Upper lobe of left lung (tissue), 6 donors: Measurements from ENCODE around the gene HIGD2B. TPM values are rescaled to one million over a fixed set of nuclear protein-coding genes. Genes with fewer than 3 reads are reported as not detected.
A peak's percentile ranks its signal among the peaks of the same experiment; 100 is the strongest.
"Not testable (repeated sequence)": the region's sequence is repeated elsewhere in the genome, so short reads cannot be mapped to it uniquely, and the experiment has no call there.

Source experiments
- ATAC-seq, 2 donors: fragments of 200-7000 bp; cut with Tn5 transposase; one replicate each; pipeline ENCODE4 v1.9.1; 2022; ENCODE audit warnings: mild to moderate bottlenecking in 2 of 2, moderate library complexity in 2 of 2; ENCODE audit not compliant: low FRiP score in 2 of 2
- DNase-seq, 2 donors: peaks; one replicate each; pipeline ENCODE4 v3.0.0-alpha.2; 2019 to 2020
- H3K27ac ChIP-seq, 4 donors: fragments of 200-600 bp; sonication (generic); one replicate each; pipeline ENCODE4 v1.5.1; 2016 to 2019
- H3K27me3 ChIP-seq, 4 donors: fragments of 200-600 bp; sonication (generic); one replicate each; pipeline ENCODE4 v1.5.1; 2017 to 2019
- H3K36me3 ChIP-seq, 4 donors: fragments of 200-600 bp; sonication (generic); one replicate each; pipeline ENCODE4 v1.5.1; 2016 to 2019
- H3K4me1 ChIP-seq, 4 donors: fragments of 200-600 bp; sonication (generic); one replicate each; pipeline ENCODE4 v1.5.1; 2018 to 2019
- H3K4me3 ChIP-seq, 4 donors: fragments of 200-600 bp; sonication (generic); one replicate each; pipeline ENCODE4 v1.5.1; 2017 to 2019; ENCODE audit warnings: mild to moderate bottlenecking in 2 of 4, moderate library complexity in 1 of 4
- H3K9me3 ChIP-seq, 4 donors: fragments of 200-600 bp; sonication (generic); one replicate each; pipeline ENCODE4 v1.5.1; 2018 to 2019
- CTCF ChIP-seq, 6 experiments: fragments of 450-650 bp in 4 of 6; fragments of 200-600 bp in 2 of 6; sonication (generic) in 2 of 6; IDR thresholded peaks; one replicate each; pipeline ENCODE4 v1.5.1; 2016 to 2019; ENCODE audit warnings: antibody characterized with exemption in 6 of 6
- EP300 ChIP-seq, 4 donors: sonication (generic); formaldehyde crosslinking; IDR thresholded peaks; one replicate each; pipeline ENCODE4 v1.5.1; 2017; ENCODE audit warnings: antibody characterized with exemption in 4 of 4, control low read depth in 2 of 4
- POLR2A ChIP-seq, 4 donors: fragments of 450-650 bp; IDR thresholded peaks; one replicate each; pipeline ENCODE4 v1.5.1; 2016 to 2017; ENCODE audit warnings: antibody characterized with exemption in 4 of 4, mild to moderate bottlenecking in 2 of 4
- POLR2AphosphoS5 ChIP-seq, 2 donors: sonication (generic); formaldehyde crosslinking; IDR thresholded peaks; one replicate each; pipeline ENCODE4 v1.5.1; 2017; ENCODE audit warnings: antibody characterized with exemption in 2 of 2
- WGBS, 2 donors: methylation state at CpG; one replicate each; pipeline ENCODE4 v1.1.5; 2017 to 2018; 5-methylcytosine and 5-hydroxymethylcytosine counted together
- total RNA-seq, 6 donors: library from RNA; depleted of rRNA in 4 of 6; stranded (reverse); fragments of >200 nt in 4 of 6; gene quantifications; one replicate each; pipeline versions ENCODE4 v1.1.0 to v1.2.1, GENCODE V29; 2016 to 2021
- donor health status: DM: no; HTN: no; CAD: no; lungs with moderate emphysema.
- donor health status: DM: no; HTN: yes; CAD: no; lungs with severe emphysema.

Gene HIGD2B
- total RNA-seq, 6 donors from 2014 or later = not detected

DNA sequence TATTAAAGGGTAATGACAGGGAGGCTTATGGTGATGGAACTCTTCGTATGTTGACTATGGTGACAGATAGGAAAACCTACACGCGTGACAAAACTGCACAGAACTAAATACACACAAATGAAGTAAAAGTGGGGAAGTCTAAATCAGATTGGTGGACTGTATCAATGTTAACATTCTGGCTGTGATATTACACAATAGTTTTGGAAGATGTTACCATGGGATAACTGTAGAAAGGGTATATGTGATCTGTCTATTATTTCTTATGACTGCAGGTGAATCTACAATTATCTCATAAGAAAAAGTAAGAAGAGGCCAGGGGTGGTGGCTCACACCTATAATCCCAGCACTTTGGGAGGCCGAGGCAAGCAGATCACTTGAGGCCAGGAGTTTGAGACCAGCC lies 9.1 kb downstream of the HIGD2B start:
- H3K27ac ChIP-seq = no peak overlapping the region
- 81 to 86% methylated on average over 4 of the region's 4 CpGs for WGBS, 2 donors
- no peaks in the 10 kb centered on the region for H3K4me1 ChIP-seq
- no peaks in the 10 kb centered on the region for H3K36me3 ChIP-seq
- no peaks in the 10 kb centered on the region for H3K9me3 ChIP-seq
- H3K27me3 ChIP-seq = no peaks in the 10 kb centered on the region
- TF ChIP-seq EP300 (IDR thresholded peaks at IDR 0.05) (no peak), CTCF (IDR thresholded peaks at IDR 0.05) (no peak), POLR2A (IDR thresholded peaks at IDR 0.05) (no peak), POLR2AphosphoS5 (IDR thresholded peaks at IDR 0.05) (no peak)
- H3K4me3 ChIP-seq = no peak overlapping the region
- DNase-seq (no peak), ATAC-seq (no peak)

DNA sequence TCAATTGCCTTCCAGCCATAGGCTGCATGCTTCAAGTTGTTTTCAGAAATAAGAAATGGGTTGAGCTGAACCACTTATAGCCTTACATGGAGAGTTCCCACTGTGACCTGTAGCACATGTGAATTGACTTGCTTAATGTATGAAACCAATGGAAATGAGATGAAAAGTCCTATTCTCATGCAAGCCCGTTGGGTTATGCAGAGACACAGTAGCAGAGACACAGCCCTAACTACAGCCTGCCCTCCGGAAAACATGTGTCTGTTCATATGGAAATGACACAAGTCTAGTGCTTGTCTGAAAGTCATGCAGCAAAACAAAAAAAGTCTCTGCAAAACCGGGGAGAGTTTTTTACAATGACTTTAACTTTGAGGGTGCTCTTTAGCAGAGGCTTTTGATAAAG lies 14.5 kb downstream of the HIGD2B start:
- Histone ChIP-seq H3K27me3 (no peaks in the 10 kb centered on the region), H3K4me1 (peaks cover 4 to 7% (median 4%) of the 10 kb centered on the region in 4 donors), H3K9me3 (no peaks in the 10 kb centered on the region), H3K27ac (no peak overlapping the region), H3K4me3 (no peak overlapping the region), H3K36me3 (no peaks in the 10 kb centered on the region)
- ATAC-seq (no peak), DNase-seq (no peak)
- TF ChIP-seq POLR2A (IDR thresholded peaks at IDR 0.05) (no peak), EP300 (IDR thresholded peaks at IDR 0.05) (no peak), CTCF (IDR thresholded peaks at IDR 0.05) (no peak), POLR2AphosphoS5 (IDR thresholded peaks at IDR 0.05) (no peak)
- WGBS, 2 donors = 11 to 23% methylated on average over 3 of the region's 3 CpGs

GRCh38 chr15:72670656-72671352 lies 15.2 kb downstream of the HIGD2B start:
- DNase-seq (peak; percentile 58 to 91), ATAC-seq (peak; percentile 95)
- not testable (repeated sequence) for H3K36me3 ChIP-seq, H3K4me1 ChIP-seq, H3K9me3 ChIP-seq, H3K27me3 ChIP-seq, H3K27ac ChIP-seq
- peak overlapping the region in 3 of 4 donors; percentile 20 to 40 (median 35) for H3K4me3 ChIP-seq
- WGBS, 2 donors = 0 to 9% methylated on average over 6 to 7 of the region's 8 CpGs
- peak; percentile 78 to 90 (median 84) for TF ChIP-seq CTCF (IDR thresholded peaks at IDR 0.05)

- not testable (repeated sequence) for H3K36me3 ChIP-seq, DNase-seq, H3K27ac ChIP-seq, ATAC-seq, H3K4me1 ChIP-seq, H3K9me3 ChIP-seq, H3K27me3 ChIP-seq, H3K4me3 ChIP-seq
- WGBS, 2 donors = 95 to 97% methylated on average over 3 of the region's 6 CpGs
These were observed 16.2 kb downstream of the HIGD2B start for GRCh38 chr15:72669803-72670202.

GRCh38 chr15:72665706-72666105 lies 20.3 kb downstream of the HIGD2B start:
- not testable (repeated sequence) for ATAC-seq, H3K27ac ChIP-seq, H3K9me3 ChIP-seq, H3K4me3 ChIP-seq, H3K4me1 ChIP-seq, H3K27me3 ChIP-seq, H3K36me3 ChIP-seq
- peak in 1 of 2 donors; percentile 73 for DNase-seq
- WGBS, 2 donors = 58% methylated on average over 2 of the region's 11 CpGs; no CpG with 5 or more reads in 1 of the 2 donors

DNA sequence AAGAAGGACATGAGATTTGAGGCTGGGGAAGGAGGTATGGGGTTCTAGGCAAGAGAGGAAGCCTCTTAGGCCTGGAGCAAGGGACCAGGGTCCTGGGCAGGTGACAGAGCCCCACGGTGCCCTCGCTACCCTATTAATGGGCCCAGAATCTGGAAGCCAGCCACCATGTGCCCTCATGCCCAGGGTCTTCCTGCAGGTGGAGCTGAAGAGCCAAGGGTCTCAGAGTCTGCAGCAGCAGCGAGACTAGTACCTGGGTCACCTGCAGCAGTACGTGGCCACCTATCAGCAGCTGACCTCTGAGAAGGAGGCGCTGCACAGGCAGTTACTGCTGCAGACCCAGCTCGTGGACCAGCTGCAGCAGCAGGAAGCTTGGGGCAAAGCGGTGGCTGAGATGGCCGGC lies 22.1 kb downstream of the HIGD2B start:
- WGBS, 2 donors = no CpG with 5 or more reads among the region's 8 CpGs
- H3K36me3 ChIP-seq, H3K27me3 ChIP-seq, ATAC-seq, H3K9me3 ChIP-seq, DNase-seq, H3K4me1 ChIP-seq, H3K4me3 ChIP-seq, H3K27ac ChIP-seq: not testable (repeated sequence)

- H3K27ac ChIP-seq, H3K4me1 ChIP-seq, ATAC-seq, H3K4me3 ChIP-seq, DNase-seq, H3K36me3 ChIP-seq, H3K27me3 ChIP-seq, H3K9me3 ChIP-seq: not testable (repeated sequence)
- WGBS, 2 donors = 84 to 85% methylated on average over 8 of the region's 10 CpGs
These were observed 24.9 kb downstream of the HIGD2B start for GRCh38 chr15:72661081-72661480.

- not testable (repeated sequence) for ATAC-seq, H3K9me3 ChIP-seq, DNase-seq, H3K4me1 ChIP-seq, H3K36me3 ChIP-seq, H3K4me3 ChIP-seq, H3K27me3 ChIP-seq, H3K27ac ChIP-seq
- WGBS, 2 donors = no CpG with 5 or more reads among the region's 3 CpGs
These were observed 30.0 kb downstream of the HIGD2B start for GRCh38 chr15:72656014-72656413.

DNA sequence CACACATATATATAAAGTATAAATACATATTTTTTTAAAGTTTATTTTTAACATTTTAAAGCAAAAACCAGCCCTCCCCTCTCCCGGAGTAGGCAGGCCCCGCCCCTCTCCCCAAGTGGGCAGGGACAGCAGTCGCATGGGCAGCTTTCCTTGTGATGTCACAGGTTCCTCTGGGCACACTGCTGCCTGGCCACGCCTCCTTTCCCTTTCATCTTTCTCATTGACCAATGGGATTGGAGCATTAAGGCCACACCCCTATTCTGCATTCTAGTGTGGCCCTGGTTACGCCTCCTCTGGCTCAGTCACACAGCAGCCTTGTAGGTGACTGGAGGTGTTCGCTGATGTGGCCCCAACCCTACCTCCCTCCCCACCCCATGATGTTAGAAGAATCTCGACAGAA lies 31.6 kb downstream of the HIGD2B start, which contains the start of gene GOLGA6B:
TSS of gene GOLGA6B (plus strand) at position 301 of the 400 bp plus-strand sequence. CDS start at position 342, 41 bp downstream.
- ATAC-seq = not testable (repeated sequence)
- WGBS, 2 donors = no CpG with 5 or more reads among the region's 7 CpGs

More for the DNA sequence above, 31.6 kb downstream of the HIGD2B start, which contains the start of gene GOLGA6B:
- DNase-seq, H3K4me3 ChIP-seq, H3K27me3 ChIP-seq, H3K36me3 ChIP-seq, H3K9me3 ChIP-seq, H3K27ac ChIP-seq, H3K4me1 ChIP-seq: not testable (repeated sequence)
